ENCODE results near the gene LHFPL6. TPM values are rescaled to one million over a fixed set of nuclear protein-coding genes. Genes with fewer than 3 reads are reported as not detected.

The LHFPL6 gene
- total and polyA plus RNA-seq, 7 experiments from 2014 or later = 0.92 TPM; not detected in 6

- DNase-seq = no peak
- intact Hi-C loops (cut with micrococcal nuclease) = no loop called here
- ATAC-seq = no peak
- Histone ChIP-seq H3K9me3 (ENCODE audit: control insufficient read depth in 2 of 3, low read length in 3 of 3) (no peaks in the 10 kb centered on the region), H3K36me3 (ENCODE audit: control insufficient read depth in 2 of 3, insufficient read depth in 3 of 3, low read length in 3 of 3) (no peaks in the 10 kb centered on the region), H3K4me3 (ENCODE audit: low read length) (no peak overlapping the region), H3K4me1 (ENCODE audit: control insufficient read depth in 2 of 2, insufficient read depth in 2 of 2, low read length in 2 of 2) (no peaks in the 10 kb centered on the region), H3K27ac (ENCODE audit: low read depth, low read length) (no peak overlapping the region), H3K27me3 (ENCODE audit: control insufficient read depth in 2 of 2, insufficient read depth in 2 of 2, low read length in 2 of 2) (no peaks in the 10 kb centered on the region)
- H3K27ac Mint-ChIP-seq = no peak overlapping the region
- no peaks in the 10 kb centered on the region for H3K4me1 Mint-ChIP-seq
- no peaks in the 10 kb centered on the region for H3K36me3 Mint-ChIP-seq
- no peak overlapping the region for H3K4me3 Mint-ChIP-seq
- peaks cover 5 to 40% (median 26%) of the 10 kb centered on the region in 5 donors for H3K27me3 Mint-ChIP-seq
- peaks cover 0 to 3% (median 0%) of the 10 kb centered on the region in 11 donors for H3K9me3 Mint-ChIP-seq
- POLR2A ChIA-PET = no interaction called here
- CTCF ChIA-PET = no interaction called here
Observed at GRCh38 chr13:39469676-39470075, 133.3 kb downstream of the LHFPL6 start.

- Mint-ChIP-seq H3K36me3 (no peaks in the 10 kb centered on the region), H3K27me3 (peaks cover 7 to 40% (median 23%) of the 10 kb centered on the region in 5 donors)
Observed at GRCh38 chr13:39468306-39468705, 134.7 kb downstream of the LHFPL6 start.

GRCh38 chr13:39463611-39464010 lies 139.4 kb downstream of the LHFPL6 start:
- Histone ChIP-seq H3K36me3 (ENCODE audit: control insufficient read depth in 2 of 3, insufficient read depth in 3 of 3, low read length in 3 of 3) (no peaks in the 10 kb centered on the region), H3K9me3 (ENCODE audit: control insufficient read depth in 2 of 3, low read length in 3 of 3) (no peaks in the 10 kb centered on the region), H3K4me1 (ENCODE audit: control insufficient read depth in 2 of 2, insufficient read depth in 2 of 2, low read length in 2 of 2) (no peaks in the 10 kb centered on the region), H3K4me3 (ENCODE audit: low read length) (no peak overlapping the region), H3K27me3 (ENCODE audit: control insufficient read depth in 2 of 2, insufficient read depth in 2 of 2, low read length in 2 of 2) (no peaks in the 10 kb centered on the region), H3K27ac (ENCODE audit: low read depth, low read length) (no peak overlapping the region)
- no peaks in the 10 kb centered on the region for H3K36me3 Mint-ChIP-seq
- H3K27me3 Mint-ChIP-seq = peaks cover 9 to 27% (median 16%) of the 10 kb centered on the region in 5 donors
- H3K4me3 Mint-ChIP-seq = no peak overlapping the region
- no peak for ATAC-seq
- intact Hi-C loops (cut with micrococcal nuclease) = no loop called here
- H3K4me1 Mint-ChIP-seq = no peaks in the 10 kb centered on the region
- DNase-seq = no peak
- ChIA-PET CTCF (no interaction called here), POLR2A (no interaction called here)
- no peak overlapping the region for H3K27ac Mint-ChIP-seq
- H3K9me3 Mint-ChIP-seq = peaks cover 0 to 2% (median 0%) of the 10 kb centered on the region in 11 donors

More at GRCh38 chr13:39468306-39468705, 134.7 kb downstream of the LHFPL6 start:
- DNase-seq (no peak), ATAC-seq (no peak)
- Mint-ChIP-seq H3K9me3 (peaks cover 0 to 3% (median 0%) of the 10 kb centered on the region in 11 donors), H3K4me3 (no peak overlapping the region), H3K4me1 (no peaks in the 10 kb centered on the region), H3K27ac (no peak overlapping the region)
- Histone ChIP-seq H3K4me3 (ENCODE audit: low read length) (no peak overlapping the region), H3K27me3 (ENCODE audit: control insufficient read depth in 2 of 2, insufficient read depth in 2 of 2, low read length in 2 of 2) (no peaks in the 10 kb centered on the region), H3K36me3 (ENCODE audit: control insufficient read depth in 2 of 3, insufficient read depth in 3 of 3, low read length in 3 of 3) (no peaks in the 10 kb centered on the region), H3K9me3 (ENCODE audit: control insufficient read depth in 2 of 3, low read length in 3 of 3) (no peaks in the 10 kb centered on the region), H3K27ac (ENCODE audit: low read depth, low read length) (no peak overlapping the region), H3K4me1 (ENCODE audit: control insufficient read depth in 2 of 2, insufficient read depth in 2 of 2, low read length in 2 of 2) (no peaks in the 10 kb centered on the region)
- ChIA-PET POLR2A (no interaction called here), CTCF (no interaction called here)
- intact Hi-C loops (cut with micrococcal nuclease) = no loop called here

- no peaks in the 10 kb centered on the region for H3K36me3 Mint-ChIP-seq
- Histone ChIP-seq H3K4me1 (ENCODE audit: control insufficient read depth in 2 of 2, insufficient read depth in 2 of 2, low read length in 2 of 2) (no peaks in the 10 kb centered on the region), H3K36me3 (ENCODE audit: control insufficient read depth in 2 of 3, insufficient read depth in 3 of 3, low read length in 3 of 3) (no peaks in the 10 kb centered on the region), H3K27ac (ENCODE audit: low read depth, low read length) (no peak overlapping the region), H3K9me3 (ENCODE audit: control insufficient read depth in 2 of 3, low read length in 3 of 3) (no peaks in the 10 kb centered on the region), H3K4me3 (ENCODE audit: low read length) (no peak overlapping the region), H3K27me3 (ENCODE audit: control insufficient read depth in 2 of 2, insufficient read depth in 2 of 2, low read length in 2 of 2) (no peaks in the 10 kb centered on the region)
- peaks cover 8 to 27% (median 14%) of the 10 kb centered on the region in 5 donors for H3K27me3 Mint-ChIP-seq
- no peak overlapping the region for H3K4me3 Mint-ChIP-seq
- ATAC-seq = no peak
- ChIA-PET POLR2A (no interaction called here), CTCF (no interaction called here)
- DNase-seq = no peak
- H3K4me1 Mint-ChIP-seq = no peaks in the 10 kb centered on the region
- peaks cover 0 to 4% (median 0%) of the 10 kb centered on the region in 11 donors for H3K9me3 Mint-ChIP-seq
- intact Hi-C loops (cut with micrococcal nuclease) = no loop called here
- H3K27ac Mint-ChIP-seq = no peak overlapping the region
Observed at GRCh38 chr13:39462906-39463305, 140.1 kb downstream of the LHFPL6 start.

GRCh38 chr13:39462428-39462827 lies 140.6 kb downstream of the LHFPL6 start:
- no peak for ATAC-seq
- H3K9me3 Mint-ChIP-seq = peaks cover 0 to 6% (median 0%) of the 10 kb centered on the region in 11 donors
- no peaks in the 10 kb centered on the region for H3K36me3 Mint-ChIP-seq
- H3K27me3 Mint-ChIP-seq = peaks cover 4 to 26% (median 11%) of the 10 kb centered on the region in 5 donors
- Histone ChIP-seq H3K4me1 (ENCODE audit: control insufficient read depth in 2 of 2, insufficient read depth in 2 of 2, low read length in 2 of 2) (no peaks in the 10 kb centered on the region), H3K9me3 (ENCODE audit: control insufficient read depth in 2 of 3, low read length in 3 of 3) (no peaks in the 10 kb centered on the region), H3K27ac (ENCODE audit: low read depth, low read length) (no peak overlapping the region), H3K27me3 (ENCODE audit: control insufficient read depth in 2 of 2, insufficient read depth in 2 of 2, low read length in 2 of 2) (no peaks in the 10 kb centered on the region), H3K4me3 (ENCODE audit: low read length) (no peak overlapping the region), H3K36me3 (ENCODE audit: control insufficient read depth in 2 of 3, insufficient read depth in 3 of 3, low read length in 3 of 3) (no peaks in the 10 kb centered on the region)
- no peaks in the 10 kb centered on the region for H3K4me1 Mint-ChIP-seq
- DNase-seq = no peak
- no peak overlapping the region for H3K27ac Mint-ChIP-seq
- no peak overlapping the region for H3K4me3 Mint-ChIP-seq
- intact Hi-C loops (cut with micrococcal nuclease) = no loop called here
- CTCF ChIA-PET = no interaction called here
- POLR2A ChIA-PET = no interaction called here

GRCh38 chr13:39461685-39462266 lies 141.2 kb downstream of the LHFPL6 start:
- POLR2A ChIA-PET = no interaction called here
- H3K27me3 ChIP-seq (ENCODE audit: control insufficient read depth in 2 of 2, insufficient read depth in 2 of 2, low read length in 2 of 2) = no peaks in the 10 kb centered on the region
- intact Hi-C loops (cut with micrococcal nuclease) = no loop called here
- CTCF ChIA-PET = no interaction called here
- Mint-ChIP-seq H3K4me1 (no peaks in the 10 kb centered on the region), H3K36me3 (no peaks in the 10 kb centered on the region), H3K9me3 (peaks cover 0 to 6% (median 5%) of the 10 kb centered on the region in 11 donors), H3K4me3 (no peak overlapping the region), H3K27ac (no peak overlapping the region), H3K27me3 (peaks cover 4 to 26% (median 11%) of the 10 kb centered on the region in 5 donors)
- H3K27ac ChIP-seq (ENCODE audit: low read depth, low read length) = no peak overlapping the region
- DNase-seq (no peak), ATAC-seq (no peak)
- no peaks in the 10 kb centered on the region for H3K4me1 ChIP-seq (ENCODE audit: control insufficient read depth in 2 of 2, insufficient read depth in 2 of 2, low read length in 2 of 2)
- H3K9me3 ChIP-seq (ENCODE audit: control insufficient read depth in 2 of 3, low read length in 3 of 3) = no peaks in the 10 kb centered on the region
- no peak overlapping the region for H3K4me3 ChIP-seq (ENCODE audit: low read length)
- no peaks in the 10 kb centered on the region for H3K36me3 ChIP-seq (ENCODE audit: control insufficient read depth in 2 of 3, insufficient read depth in 3 of 3, low read length in 3 of 3)

GRCh38 chr13:39457274-39457673 lies 145.7 kb downstream of the LHFPL6 start:
- no peak for ATAC-seq
- Mint-ChIP-seq H3K27me3 (peaks cover 10 to 45% (median 33%) of the 10 kb centered on the region in 5 donors), H3K36me3 (no peaks in the 10 kb centered on the region), H3K4me1 (no peaks in the 10 kb centered on the region), H3K9me3 (peaks cover 0 to 7% (median 5%) of the 10 kb centered on the region in 11 donors), H3K4me3 (no peak overlapping the region), H3K27ac (no peak overlapping the region)
- H3K36me3 ChIP-seq (ENCODE audit: control insufficient read depth in 2 of 3, insufficient read depth in 3 of 3, low read length in 3 of 3) = no peaks in the 10 kb centered on the region
- POLR2A ChIA-PET = no interaction called here
- no peaks in the 10 kb centered on the region for H3K4me1 ChIP-seq (ENCODE audit: control insufficient read depth in 2 of 2, insufficient read depth in 2 of 2, low read length in 2 of 2)
- no peaks in the 10 kb centered on the region for H3K27me3 ChIP-seq (ENCODE audit: control insufficient read depth in 2 of 2, insufficient read depth in 2 of 2, low read length in 2 of 2)
- H3K9me3 ChIP-seq (ENCODE audit: control insufficient read depth in 2 of 3, low read length in 3 of 3) = no peaks in the 10 kb centered on the region
- no peak overlapping the region for H3K4me3 ChIP-seq (ENCODE audit: low read length)
- intact Hi-C loops (cut with micrococcal nuclease) = no loop called here
- no peak for DNase-seq
- no peak overlapping the region for H3K27ac ChIP-seq (ENCODE audit: low read depth, low read length)
- CTCF ChIA-PET = no interaction called here
